ENCODE measurements around the gene RYR3. TPM values are rescaled to one million over a fixed set of nuclear protein-coding genes. Genes with fewer than 3 reads are reported as not detected.

RYR3 gene
- total RNA-seq, 1 donor from 2014 or later, result 0.32 TPM

DNA sequence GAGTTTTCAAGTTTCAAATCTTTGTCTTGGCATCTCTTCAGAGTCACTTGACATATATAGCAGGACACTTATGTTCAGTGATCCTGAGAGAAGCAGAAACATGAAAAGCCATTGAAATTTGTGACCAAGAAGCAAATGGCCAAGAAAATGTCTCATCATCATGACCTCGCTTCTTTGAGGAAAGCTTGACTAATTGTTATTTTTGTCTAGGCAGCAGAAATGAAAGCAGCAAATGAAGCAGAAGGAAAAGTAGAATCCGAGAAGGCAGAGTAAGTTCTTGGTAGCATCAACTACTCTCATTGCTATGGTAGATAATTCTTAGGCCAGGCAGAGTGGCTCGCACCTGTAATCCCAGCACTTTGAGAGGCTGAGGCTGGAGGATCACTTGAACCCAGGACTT is 529.8 kb downstream of the RYR3 start:
- H3K9me3 ChIP-seq, result no peaks in the 10 kb centered on the region

DNA sequence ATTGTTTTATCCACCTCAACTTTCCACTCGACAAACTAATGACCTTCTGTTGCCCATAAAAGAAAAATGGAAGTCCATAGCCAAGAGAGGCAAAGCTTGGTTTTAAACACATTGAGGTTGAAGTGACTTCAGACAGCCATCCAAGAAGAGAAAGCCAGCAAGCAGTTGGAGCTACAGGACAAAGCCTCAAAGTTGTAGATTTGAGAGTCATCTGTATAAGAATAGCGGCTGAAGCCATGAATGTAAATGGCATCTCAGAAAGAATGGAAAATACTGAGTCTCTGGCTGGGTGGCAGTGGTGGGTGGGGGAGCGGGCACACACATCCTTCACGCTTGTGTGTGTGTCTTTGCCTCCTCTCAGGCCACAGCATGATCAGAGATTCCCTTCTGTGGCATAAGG is 533.4 kb downstream of the RYR3 start:
- DNase-seq, result no peak
- intact Hi-C loops (cut with DNase I), result no loop called here
- no peak overlapping the region for H3K4me3 ChIP-seq
- H3K4me1 ChIP-seq, result no peaks in the 10 kb centered on the region
- no peak overlapping the region for H3K27ac ChIP-seq
- H3K9me3 ChIP-seq, result no peaks in the 10 kb centered on the region
- no peaks in the 10 kb centered on the region for H3K27me3 ChIP-seq (ENCODE audit: low read depth)
- ATAC-seq, result no peak
- no peaks in the 10 kb centered on the region for H3K36me3 ChIP-seq
- TF ChIP-seq, protein P1, sequence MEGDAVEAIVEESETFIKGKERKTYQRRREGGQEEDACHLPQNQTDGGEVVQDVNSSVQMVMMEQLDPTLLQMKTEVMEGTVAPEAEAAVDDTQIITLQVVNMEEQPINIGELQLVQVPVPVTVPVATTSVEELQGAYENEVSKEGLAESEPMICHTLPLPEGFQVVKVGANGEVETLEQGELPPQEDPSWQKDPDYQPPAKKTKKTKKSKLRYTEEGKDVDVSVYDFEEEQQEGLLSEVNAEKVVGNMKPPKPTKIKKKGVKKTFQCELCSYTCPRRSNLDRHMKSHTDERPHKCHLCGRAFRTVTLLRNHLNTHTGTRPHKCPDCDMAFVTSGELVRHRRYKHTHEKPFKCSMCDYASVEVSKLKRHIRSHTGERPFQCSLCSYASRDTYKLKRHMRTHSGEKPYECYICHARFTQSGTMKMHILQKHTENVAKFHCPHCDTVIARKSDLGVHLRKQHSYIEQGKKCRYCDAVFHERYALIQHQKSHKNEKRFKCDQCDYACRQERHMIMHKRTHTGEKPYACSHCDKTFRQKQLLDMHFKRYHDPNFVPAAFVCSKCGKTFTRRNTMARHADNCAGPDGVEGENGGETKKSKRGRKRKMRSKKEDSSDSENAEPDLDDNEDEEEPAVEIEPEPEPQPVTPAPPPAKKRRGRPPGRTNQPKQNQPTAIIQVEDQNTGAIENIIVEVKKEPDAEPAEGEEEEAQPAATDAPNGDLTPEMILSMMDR (IDR thresholded peaks at IDR 0.05), result no peak

More for the DNA sequence above, 529.8 kb downstream of the RYR3 start:
- no peak for DNase-seq
- H3K36me3 ChIP-seq, result no peaks in the 10 kb centered on the region
- no peaks in the 10 kb centered on the region for H3K4me1 ChIP-seq
- H3K27me3 ChIP-seq (ENCODE audit: low read depth), result no peaks in the 10 kb centered on the region
- ATAC-seq, result no peak
- H3K27ac ChIP-seq, result no peak overlapping the region
- TF ChIP-seq, protein P1 (IDR thresholded peaks at IDR 0.05), result no peak
- intact Hi-C loops (cut with DNase I), result no loop called here
- H3K4me3 ChIP-seq, result no peak overlapping the region

DNA sequence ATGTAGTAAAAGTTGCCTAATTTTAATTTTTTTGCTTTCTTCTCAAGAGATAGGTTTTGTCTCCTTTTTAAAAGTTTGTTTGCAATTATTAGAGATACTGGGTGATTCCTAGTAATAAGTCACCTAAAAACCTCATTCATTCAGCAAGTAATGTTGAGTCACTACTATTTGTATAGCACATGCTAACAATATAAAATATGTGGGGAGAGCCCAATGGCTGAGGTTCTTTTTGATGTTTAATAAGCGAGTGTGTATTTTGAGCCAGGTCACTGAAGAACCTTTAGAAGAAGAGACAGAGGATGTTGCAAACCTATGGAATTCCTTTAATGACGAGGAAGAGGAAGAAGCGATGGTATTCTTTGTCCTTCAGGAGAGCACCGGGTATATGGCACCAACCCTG is 533.8 kb downstream of the RYR3 start:
- Histone ChIP-seq H3K4me1 (no peaks in the 10 kb centered on the region), H3K4me3 (no peak overlapping the region), H3K27ac (no peak overlapping the region), H3K36me3 (no peaks in the 10 kb centered on the region), H3K27me3 (ENCODE audit: low read depth) (no peaks in the 10 kb centered on the region), H3K9me3 (no peaks in the 10 kb centered on the region)
- TF ChIP-seq, protein P1 (IDR thresholded peaks at IDR 0.05), result no peak
- intact Hi-C loops (cut with DNase I), result no loop called here
- DNase-seq (no peak), ATAC-seq (no peak)

GRCh38 chr15:33846142-33846541 is 535.4 kb downstream of the RYR3 start:
- H3K4me1 ChIP-seq, result no peaks in the 10 kb centered on the region
- ATAC-seq (no peak), DNase-seq (no peak)
- intact Hi-C loops (cut with DNase I), result no loop called here
- H3K27ac ChIP-seq, result no peak overlapping the region
- H3K36me3 ChIP-seq, result no peaks in the 10 kb centered on the region
- TF ChIP-seq, protein P1 (IDR thresholded peaks at IDR 0.05), result no peak
- H3K9me3 ChIP-seq, result no peaks in the 10 kb centered on the region
- no peaks in the 10 kb centered on the region for H3K27me3 ChIP-seq (ENCODE audit: low read depth)
- H3K4me3 ChIP-seq, result no peak overlapping the region

- TF ChIP-seq, protein P1 (IDR thresholded peaks at IDR 0.05), result no peak
- DNase-seq (no peak), ATAC-seq (no peak)
- Histone ChIP-seq H3K27me3 (ENCODE audit: low read depth) (no peaks in the 10 kb centered on the region), H3K4me3 (no peak overlapping the region), H3K36me3 (no peaks in the 10 kb centered on the region), H3K27ac (no peak overlapping the region), H3K9me3 (no peaks in the 10 kb centered on the region), H3K4me1 (no peaks in the 10 kb centered on the region)
- intact Hi-C loops (cut with DNase I), result no loop called here
Observed at GRCh38 chr15:33846862-33847261, 536.1 kb downstream of the RYR3 start.

GRCh38 chr15:33848011-33848410 is 537.2 kb downstream of the RYR3 start:
- intact Hi-C loops (cut with DNase I), result no loop called here

More at GRCh38 chr15:33848011-33848410, 537.2 kb downstream of the RYR3 start:
- Histone ChIP-seq H3K4me3 (no peak overlapping the region), H3K9me3 (no peaks in the 10 kb centered on the region), H3K4me1 (no peaks in the 10 kb centered on the region), H3K27ac (no peak overlapping the region), H3K27me3 (ENCODE audit: low read depth) (no peaks in the 10 kb centered on the region), H3K36me3 (no peaks in the 10 kb centered on the region)
- TF ChIP-seq, protein P1 (IDR thresholded peaks at IDR 0.05), result no peak
- DNase-seq (no peak), ATAC-seq (no peak)
